IMR-90 (cell line): Measurements from ENCODE around the gene SCTR. TPM values are rescaled to one million over a fixed set of nuclear protein-coding genes. Genes with fewer than 3 reads are reported as not detected.

Experiments
- ATAC-seq: fragments of 200-7000 bp; cut with Tn5 transposase; 2 replicates; pipeline ENCODE4 v1.9.1; 2020; ENCODE audit warnings: low read depth, mild to moderate bottlenecking, moderate library complexity
- BruUV-seq: library from RNA; stranded (reverse); fragments of 400-500 nt; replicated peaks from 2 replicates; lab custom pipeline; 2021; lab: Mats Ljungman, UMichigan
- CTCF ChIA-PET: fragments of 300-600 bp; formaldehyde crosslinking; extraction: SDS; loops from one replicate; lab custom pipeline; 2021; ENCODE audit warnings: antibody characterized with exemption; lab: Yijun Ruan, JAX
- POLR2A ChIA-PET: fragments of 300-600 bp; sonication (Branson Sonifier 250); formaldehyde crosslinking; loops from one replicate; lab custom pipeline; 2022; ENCODE audit warnings: antibody characterized with exemption; ENCODE audit not compliant: unreplicated experiment; lab: Charles Lee
- DNase-seq: peaks from one replicate; pipeline ENCODE4 v3.0.0; 2013
- H2AFZ ChIP-seq: replicated peaks from 2 replicates; pipeline ENCODE3; 2013; ENCODE audit warnings: low read length, mild to moderate bottlenecking; ENCODE audit not compliant: poor library complexity
- H2AK5ac ChIP-seq: 2 replicates; pipeline ENCODE4 v1.6.1; 2013; ENCODE audit warnings: low read depth, low read length, inconsistent platforms
- H2AK9ac ChIP-seq: replicated peaks from 2 replicates; pipeline ENCODE3; 2013; ENCODE audit warnings: mild to moderate bottlenecking, low read depth, low read length, moderate library complexity; ENCODE audit not compliant: poor library complexity
- H2BK120ac ChIP-seq: 2 replicates; pipeline ENCODE4 v1.6.1; 2013; ENCODE audit warnings: low read depth, low read length, inconsistent platforms
- H2BK15ac ChIP-seq: 3 replicates; pipeline ENCODE4 v1.6.1; 2013; ENCODE audit warnings: low read depth, low read length, inconsistent platforms
- H2BK20ac ChIP-seq: 2 replicates; pipeline ENCODE4 v1.6.1; 2013; ENCODE audit warnings: low read depth, mild to moderate bottlenecking, inconsistent platforms, low read length, moderate library complexity
- H2BK5ac ChIP-seq: 2 replicates; pipeline ENCODE4 v1.6.1; 2013; ENCODE audit warnings: mild to moderate bottlenecking, low read depth, low read length, inconsistent platforms; ENCODE audit not compliant: poor library complexity, severe bottlenecking
- H3K14ac ChIP-seq: replicated peaks from 2 replicates; pipeline ENCODE4 v1.6.1; 2013; ENCODE audit warnings: low read depth, low read length, inconsistent platforms
- H3K18ac ChIP-seq: 2 replicates; pipeline ENCODE4 v1.6.1; 2013; ENCODE audit warnings: low read depth, low read length, control low read depth
- H3K23ac ChIP-seq: 2 replicates; pipeline ENCODE4 v1.6.1; 2013; ENCODE audit warnings: low read depth, low read length, inconsistent platforms
- H3K27ac ChIP-seq: 2 replicates; pipeline ENCODE4 v1.5.1; 2013; ENCODE audit warnings: mild to moderate bottlenecking, control low read depth, low read length; ENCODE audit not compliant: insufficient read depth
- H3K27me3 ChIP-seq: 2 replicates; pipeline ENCODE4 v1.6.1; 2013; ENCODE audit warnings: low read length; ENCODE audit not compliant: control insufficient read depth, insufficient read depth
- H3K36me3 ChIP-seq: 2 replicates; pipeline ENCODE4 v1.6.1; 2013; ENCODE audit warnings: low read length, mixed read lengths; ENCODE audit not compliant: control insufficient read depth, insufficient read depth
- H3K4ac ChIP-seq: 2 replicates; pipeline ENCODE4 v1.6.1; 2013; ENCODE audit warnings: low read depth, low read length, inconsistent platforms
- H3K4me1 ChIP-seq: 2 replicates; pipeline ENCODE4 v1.6.1; 2013; ENCODE audit warnings: low read length, mixed read lengths; ENCODE audit not compliant: control insufficient read depth, insufficient read depth
- H3K4me2 ChIP-seq: 2 replicates; pipeline ENCODE4 v1.6.1; 2013; ENCODE audit warnings: low read depth, mild to moderate bottlenecking, control low read depth, low read length, moderate library complexity
- H3K4me3 ChIP-seq: 2 replicates; pipeline ENCODE4 v1.5.1; 2013; ENCODE audit warnings: low read depth, mild to moderate bottlenecking, control low read depth, low read length, moderate library complexity; ENCODE audit not compliant: insufficient read depth
- H3K56ac ChIP-seq: 2 replicates; pipeline ENCODE4 v1.6.1; 2013; ENCODE audit warnings: low read length, inconsistent platforms; ENCODE audit not compliant: insufficient read depth; ENCODE audit errors: extremely low read depth
- H3K79me1 ChIP-seq, 2 experiments: 2 replicates each; pipeline ENCODE4 v1.6.1; 2013; ENCODE audit warnings: low read length in 2 of 2, inconsistent platforms in 1 of 2, low read depth in 1 of 2
- H3K9ac ChIP-seq: 2 replicates; pipeline ENCODE4 v1.6.1; 2013; ENCODE audit warnings: low read depth, low read length, control low read depth
- H3K9me1 ChIP-seq: 2 replicates; pipeline ENCODE4 v1.6.1; 2013; ENCODE audit warnings: low read length, inconsistent platforms; ENCODE audit not compliant: insufficient read depth
- H3K9me3 ChIP-seq: 2 replicates; pipeline ENCODE4 v1.6.1; 2013; ENCODE audit warnings: low read length; ENCODE audit not compliant: control insufficient read depth, insufficient read depth
- H4K20me1 ChIP-seq: 2 replicates; pipeline ENCODE4 v1.6.1; 2013; ENCODE audit warnings: low read length, inconsistent platforms; ENCODE audit not compliant: insufficient read depth
- H4K5ac ChIP-seq: 2 replicates; pipeline ENCODE4 v1.6.1; 2013; ENCODE audit warnings: mild to moderate bottlenecking, low read depth, low read length, control low read depth
- H4K8ac ChIP-seq, 2 experiments: 2 replicates each; pipeline ENCODE4 v1.6.1; 2013; ENCODE audit warnings: low read depth in 2 of 2, low read length in 2 of 2, control low read depth in 1 of 2, inconsistent platforms in 1 of 2
- H4K91ac ChIP-seq: 2 replicates; pipeline ENCODE4 v1.6.1; 2013; ENCODE audit warnings: low read depth, low read length, inconsistent platforms; ENCODE audit not compliant: insufficient read depth
- BHLHE40 ChIP-seq: fragments of 150-350 bp; IDR thresholded peaks from 2 replicates; pipeline ENCODE4 v1.6.1; 2016; ENCODE audit warnings: mild to moderate bottlenecking, low read depth, low read length
- CHD1 ChIP-seq: IDR thresholded peaks from 2 replicates; pipeline ENCODE4 v1.6.1; 2012; ENCODE audit warnings: low read depth, low read length, improper control_type of control experiment
- FOS ChIP-seq: fragments of 150-350 bp; IDR thresholded peaks from 2 replicates; pipeline ENCODE4 v1.6.1; 2016; ENCODE audit warnings: low read depth, low read length
- MAZ ChIP-seq: IDR thresholded peaks from 2 replicates; pipeline ENCODE4 v1.6.1; 2012; ENCODE audit warnings: low read depth, mild to moderate bottlenecking, low read length, improper control_type of control experiment, moderate library complexity, borderline replicate concordance
- MXI1 ChIP-seq: IDR thresholded peaks from 2 replicates; pipeline ENCODE4 v1.6.1; 2012; ENCODE audit warnings: low read depth, mild to moderate bottlenecking, low read length, moderate library complexity, borderline replicate concordance
- RAD21 ChIP-seq: IDR thresholded peaks from 2 replicates; pipeline ENCODE4 v1.6.1; 2012; ENCODE audit warnings: low read length, improper control_type of control experiment
- RCOR1 ChIP-seq: IDR thresholded peaks from 2 replicates; pipeline ENCODE4 v1.6.1; 2012; ENCODE audit warnings: mild to moderate bottlenecking, low read length, improper control_type of control experiment; ENCODE audit not compliant: insufficient replicate concordance
- SMC3 ChIP-seq: fragments of 150-350 bp; IDR thresholded peaks from 2 replicates; pipeline ENCODE4 v1.6.1; 2016; ENCODE audit warnings: low read depth, mild to moderate bottlenecking, antibody characterized with exemption, low read length, moderate library complexity
- WGBS, 2 experiments: methylation state at CpG; one replicate each; pipeline versions ENCODE4 v1.1.5 to v1.1.7; 2013; ENCODE audit warnings: missing lambda C conversion rate in 2 of 2; ENCODE audit not compliant: insufficient read length in 1 of 2; ENCODE audit errors: extremely low coverage in 2 of 2; 5-methylcytosine and 5-hydroxymethylcytosine counted together
- dilution Hi-C: fragments of 300-500 bp; cut with HindIII; formaldehyde crosslinking; loops from one replicate; pipeline ENCODE4 v1.14.3; 2018; ENCODE audit warnings: low sequenced_read_pairs; ENCODE audit not compliant: unreplicated experiment
- in situ Hi-C: fragments of 300-500 bp; cut with MboI; formaldehyde crosslinking; loops from 3 replicates; pipeline ENCODE4 v1.14.3; 2019; ENCODE audit warnings: low sequenced_read_pairs, inconsistent platforms, mixed read lengths
- intact Hi-C: fragments of 100-400 bp; cut with micrococcal nuclease; formaldehyde crosslinking; loops from 2 replicates; pipeline ENCODE4 v1.10.0; 2022
- polyA plus RNA-seq, 3 experiments: library from polyadenylated mRNA; depleted of rRNA; stranded (reverse); fragments of >200 nt; gene quantifications; 2 replicates each; pipeline ENCODE4 v1.2.3, GENCODE V29; 2012; ENCODE audit warnings: low replicate concordance in 1 of 3
- total RNA-seq: library from RNA; depleted of rRNA; stranded (reverse); fragments of >200 nt; gene quantifications from 2 replicates; pipeline ENCODE4 v1.2.3, GENCODE V29; 2012
- TF ChIP-seq, protein P1 (sequence below): fragments of 150-350 bp; IDR thresholded peaks from 2 replicates; pipeline ENCODE4 v1.6.1; 2017; ENCODE audit warnings: mild to moderate bottlenecking, antibody characterized with exemption, low read length, low read depth
- TF ChIP-seq, protein P2 (sequence below): fragments of 150-350 bp; IDR thresholded peaks from 2 replicates; pipeline ENCODE4 v1.6.1; 2016; ENCODE audit warnings: low read depth, mild to moderate bottlenecking, low read length, moderate library complexity, borderline replicate concordance

The SCTR gene
- total and polyA plus RNA-seq, 2 of the 4 experiments (the other 2 are of a cell fraction) = not detected

DNA sequence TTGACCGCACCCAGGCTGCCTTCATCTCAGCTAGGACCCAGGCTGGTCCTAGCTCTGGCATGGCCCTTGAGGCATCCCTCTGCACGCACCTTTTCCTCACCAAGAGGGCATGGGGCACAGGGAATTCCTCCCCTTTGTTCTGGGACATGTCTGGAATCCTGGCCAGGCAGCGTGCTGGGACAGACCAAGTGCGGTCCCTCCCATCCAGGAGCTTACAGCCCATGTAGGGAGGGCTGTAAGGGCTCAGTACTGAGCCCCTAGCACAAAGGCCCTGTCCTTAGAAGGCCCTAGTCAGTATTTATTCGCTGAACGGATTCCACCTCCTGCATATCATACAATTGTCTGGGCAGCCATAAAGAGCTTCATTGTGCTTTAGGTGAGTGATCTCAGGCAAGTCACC, 89.6 kb downstream of the SCTR start:
- CTCF ChIA-PET = no interaction called here

More for the DNA sequence above, 89.6 kb downstream of the SCTR start:
- no peak for DNase-seq
- Histone ChIP-seq H2BK20ac (no peak overlapping the region), H3K4me3 (no peak overlapping the region), H2BK15ac (no peak overlapping the region), H4K20me1 (no peaks in the 10 kb centered on the region), H2AK5ac (no peak overlapping the region), H3K4me2 (no peak overlapping the region), H3K9ac (no peak overlapping the region), H3K14ac (no peak overlapping the region), H3K27ac (no peak overlapping the region), H3K79me1 (no peaks in the 10 kb centered on the region), H2AK9ac (no peak overlapping the region), H4K8ac (no peak overlapping the region), H2AFZ (no peak overlapping the region), H3K9me1 (no peaks in the 10 kb centered on the region), H3K56ac (no peak overlapping the region), H3K27me3 (peaks cover 55% of the 10 kb centered on the region), H3K36me3 (no peaks in the 10 kb centered on the region), H2BK5ac (no peak overlapping the region), H3K23ac (no peak overlapping the region), H4K91ac (no peak overlapping the region), H3K18ac (no peak overlapping the region), H3K9me3 (no peaks in the 10 kb centered on the region; the same call in 1 of the 2 replicates), H2BK120ac (no peak overlapping the region), H3K4me1 (peaks cover 3% of the 10 kb centered on the region; the same call in 1 of the 2 replicates), H3K4ac (no peak overlapping the region), H4K5ac (no peak overlapping the region)
- in situ Hi-C loops (no loop called here), intact Hi-C loops (no loop called here), dilution Hi-C loops (no loop called here)
- WGBS, 2 experiments = 57% methylated on average over 4 of the region's 6 CpGs; no CpG with 5 or more reads in 1 of the 2 experiments
- POLR2A ChIA-PET = no interaction called here
- ATAC-seq = no peak
- TF ChIP-seq MXI1 = no peak
- TF ChIP-seq FOS = no peak
- TF ChIP-seq, protein P1, sequence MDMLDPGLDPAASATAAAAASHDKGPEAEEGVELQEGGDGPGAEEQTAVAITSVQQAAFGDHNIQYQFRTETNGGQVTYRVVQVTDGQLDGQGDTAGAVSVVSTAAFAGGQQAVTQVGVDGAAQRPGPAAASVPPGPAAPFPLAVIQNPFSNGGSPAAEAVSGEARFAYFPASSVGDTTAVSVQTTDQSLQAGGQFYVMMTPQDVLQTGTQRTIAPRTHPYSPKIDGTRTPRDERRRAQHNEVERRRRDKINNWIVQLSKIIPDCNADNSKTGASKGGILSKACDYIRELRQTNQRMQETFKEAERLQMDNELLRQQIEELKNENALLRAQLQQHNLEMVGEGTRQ = no peak
- TF ChIP-seq RAD21 = no peak
- TF ChIP-seq, protein P2, sequence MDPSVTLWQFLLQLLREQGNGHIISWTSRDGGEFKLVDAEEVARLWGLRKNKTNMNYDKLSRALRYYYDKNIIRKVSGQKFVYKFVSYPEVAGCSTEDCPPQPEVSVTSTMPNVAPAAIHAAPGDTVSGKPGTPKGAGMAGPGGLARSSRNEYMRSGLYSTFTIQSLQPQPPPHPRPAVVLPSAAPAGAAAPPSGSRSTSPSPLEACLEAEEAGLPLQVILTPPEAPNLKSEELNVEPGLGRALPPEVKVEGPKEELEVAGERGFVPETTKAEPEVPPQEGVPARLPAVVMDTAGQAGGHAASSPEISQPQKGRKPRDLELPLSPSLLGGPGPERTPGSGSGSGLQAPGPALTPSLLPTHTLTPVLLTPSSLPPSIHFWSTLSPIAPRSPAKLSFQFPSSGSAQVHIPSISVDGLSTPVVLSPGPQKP = no peak
- no peak for TF ChIP-seq RCOR1
- no peak for TF ChIP-seq BHLHE40
- no peak for TF ChIP-seq MAZ
- TF ChIP-seq CHD1 = no peak
- TF ChIP-seq SMC3 = no peak
- BruUV-seq = no TSS peak
